H1 (cell line): Measurements from ENCODE around the gene CHDH. TPM values are rescaled to one million over a fixed set of nuclear protein-coding genes. Genes with fewer than 3 reads are reported as not detected.

Experiments
- CTCF ChIA-PET: fragments of 300-600 bp; sonication (Branson Sonifier 250); formaldehyde crosslinking; loops from one replicate; lab custom pipeline; 2021; ENCODE audit not compliant: partially characterized antibody; lab: Charles Lee
- POLR2A ChIA-PET: fragments of 300-600 bp; sonication (Branson Sonifier 250); formaldehyde crosslinking; loops from one replicate; lab custom pipeline; 2021; ENCODE audit warnings: inconsistent platforms; ENCODE audit not compliant: partially characterized antibody; lab: Charles Lee
- DNase-seq, 2 experiments: peaks; one replicate each; pipeline versions ENCODE4 v3.0.0 to v3.0.0-alpha.2; 2010 to 2022; ENCODE audit warnings: low spot score in 2 of 2, low read depth in 1 of 2, mixed read lengths in 1 of 2
- FAIRE-seq: peaks from 2 replicates; lab custom pipeline; 2011; peaks lifted over from hg19 to GRCh38; lab: Jason Lieb, UNC
- H2AFZ ChIP-seq: 2 replicates; pipeline ENCODE4 v1.8.1; 2012; ENCODE audit warnings: low read length, inconsistent platforms
- H2AK5ac ChIP-seq: 2 replicates; pipeline ENCODE4 v1.6.1; 2013; ENCODE audit warnings: low read depth, low read length
- H2BK120ac ChIP-seq: replicated peaks from 2 replicates; pipeline ENCODE3; 2013; ENCODE audit warnings: low read depth, low read length, inconsistent platforms
- H2BK12ac ChIP-seq: 2 replicates; pipeline ENCODE4 v1.6.1; 2013; ENCODE audit warnings: low read depth, low read length
- H2BK15ac ChIP-seq: 2 replicates; pipeline ENCODE4 v1.6.1; 2013; ENCODE audit warnings: low read length
- H2BK20ac ChIP-seq: 2 replicates; pipeline ENCODE4 v1.6.1; 2013; ENCODE audit warnings: low read length
- H2BK5ac ChIP-seq: 2 replicates; pipeline ENCODE4 v1.6.1; 2013; ENCODE audit warnings: low read depth, low read length
- H3K14ac ChIP-seq: 2 replicates; pipeline ENCODE4 v1.6.1; 2013; ENCODE audit warnings: inconsistent platforms; ENCODE audit not compliant: insufficient read length
- H3K18ac ChIP-seq: 2 replicates; pipeline ENCODE4 v1.6.1; 2013; ENCODE audit warnings: low read length; ENCODE audit errors: extremely low read depth
- H3K23ac ChIP-seq: 2 replicates; pipeline ENCODE4 v1.6.1; 2013; ENCODE audit warnings: inconsistent platforms; ENCODE audit not compliant: insufficient read length
- H3K23me2 ChIP-seq: 2 replicates; pipeline ENCODE4 v1.6.1; 2013; ENCODE audit warnings: low read depth, low read length
- H3K27ac ChIP-seq: 2 replicates; pipeline ENCODE4 v1.6.1; 2011; ENCODE audit warnings: low read depth, low read length, inconsistent platforms
- H3K27me3 ChIP-seq, 4 experiments: replicated peaks in 1 of 4; 1 replicate in 1 of 4; 2 replicates in 3 of 4; pipeline versions ENCODE4 v1.6.1 to v1.8.1; 2011 to 2013; ENCODE audit warnings: low read length in 3 of 4, mild to moderate bottlenecking in 3 of 4, inconsistent platforms in 2 of 4, mixed read lengths in 2 of 4, moderate library complexity in 1 of 4; ENCODE audit not compliant: control insufficient read depth in 3 of 4, insufficient read depth in 3 of 4; ENCODE audit errors: extremely low read depth in 1 of 4
- H3K36me3 ChIP-seq, 4 experiments: 2 replicates each; pipeline versions ENCODE4 v1.6.1 to v1.8.1; 2011 to 2013; ENCODE audit warnings: mild to moderate bottlenecking in 4 of 4, low read length in 3 of 4, moderate library complexity in 2 of 4, control low read depth in 1 of 4, inconsistent platforms in 1 of 4; ENCODE audit not compliant: insufficient read depth in 4 of 4, control insufficient read depth in 2 of 4
- H3K4ac ChIP-seq: replicated peaks from 2 replicates; pipeline ENCODE3; 2013; ENCODE audit warnings: low read length, low read depth, mixed read lengths, inconsistent platforms; ENCODE audit not compliant: insufficient read length
- H3K4me1 ChIP-seq, 4 experiments: replicated peaks in 1 of 4; 1 replicate in 1 of 4; 2 replicates in 3 of 4; pipeline versions ENCODE4 v1.6.1 to v1.8.1; 2011 to 2013; ENCODE audit warnings: low read length in 3 of 4, inconsistent platforms in 2 of 4, mixed read lengths in 1 of 4; ENCODE audit not compliant: insufficient read depth in 4 of 4, control insufficient read depth in 3 of 4
- H3K4me2 ChIP-seq, 2 experiments: 2 replicates each; pipeline versions ENCODE4 v1.6.1 to v1.8.1; 2011 to 2013; ENCODE audit warnings: low read depth in 2 of 2, low read length in 2 of 2, control low read depth in 1 of 2, inconsistent platforms in 1 of 2, mild to moderate bottlenecking in 1 of 2; ENCODE audit not compliant: insufficient read depth in 1 of 2
- H3K4me3 ChIP-seq, 4 experiments: fragments of 200-600, 300-600 bp in 1 of 4; sonication (generic), shearing (Covaris generic), sonication (Bioruptor Twin) in 1 of 4; 2 replicates each; pipeline versions ENCODE4 v1.5.1 to v1.8.1; 2011 to 2016; ENCODE audit warnings: low read length in 4 of 4, low read depth in 3 of 4, control low read depth in 2 of 4, inconsistent platforms in 2 of 4, mild to moderate bottlenecking in 2 of 4, mixed read lengths in 1 of 4, moderate library complexity in 1 of 4; ENCODE audit not compliant: insufficient read depth in 2 of 4; ENCODE audit errors: extremely low read depth in 1 of 4
- H3K56ac ChIP-seq: replicated peaks from 2 replicates; pipeline ENCODE3; 2013; ENCODE audit warnings: low read depth, mild to moderate bottlenecking, mixed read lengths, low read length, inconsistent platforms; ENCODE audit not compliant: insufficient read length
- H3K79me1 ChIP-seq: 2 replicates; pipeline ENCODE4 v1.6.1; 2013; ENCODE audit warnings: low read depth, low read length, control low read depth
- H3K79me2 ChIP-seq, 2 experiments: 2 replicates each; pipeline versions ENCODE4 v1.6.1 to v1.8.1; 2012 to 2013; ENCODE audit warnings: low read length in 2 of 2, mild to moderate bottlenecking in 2 of 2, inconsistent platforms in 1 of 2; ENCODE audit not compliant: insufficient read depth in 2 of 2, control insufficient read depth in 1 of 2
- H3K9ac ChIP-seq, 4 experiments: replicated peaks in 1 of 4; 1 replicate in 1 of 4; 2 replicates in 3 of 4; pipeline versions ENCODE4 v1.6.1 to v1.8.1; 2011 to 2013; ENCODE audit warnings: low read depth in 3 of 4, low read length in 3 of 4, control low read depth in 2 of 4, mild to moderate bottlenecking in 2 of 4, moderate library complexity in 2 of 4, inconsistent platforms in 1 of 4; ENCODE audit errors: extremely low read depth in 1 of 4
- H3K9me3 ChIP-seq, 2 experiments: 2 replicates each; pipeline versions ENCODE4 v1.6.1 to v1.8.1; 2012 to 2013; ENCODE audit warnings: mild to moderate bottlenecking in 2 of 2, moderate library complexity in 2 of 2, control low read depth in 1 of 2, inconsistent platforms in 1 of 2, low read depth in 1 of 2, low read length in 1 of 2, mixed read lengths in 1 of 2; ENCODE audit not compliant: insufficient read depth in 2 of 2
- H4K20me1 ChIP-seq, 2 experiments: replicated peaks in 1 of 2; 2 replicates each; pipeline versions ENCODE3 to v1.8.1; 2011 to 2013; ENCODE audit warnings: inconsistent platforms in 2 of 2, low read length in 2 of 2, mild to moderate bottlenecking in 1 of 2; ENCODE audit not compliant: insufficient read depth in 2 of 2, control insufficient read depth in 1 of 2
- H4K5ac ChIP-seq: 2 replicates; pipeline ENCODE4 v1.6.1; 2013; ENCODE audit warnings: low read length, low read depth, mixed read lengths, inconsistent platforms; ENCODE audit not compliant: insufficient read length
- H4K8ac ChIP-seq: 2 replicates; pipeline ENCODE4 v1.8.0; 2013; ENCODE audit warnings: mild to moderate bottlenecking, moderate library complexity, low read length, inconsistent platforms; ENCODE audit not compliant: insufficient read depth; ENCODE audit errors: extremely low read depth
- H4K91ac ChIP-seq: replicated peaks from 2 replicates; pipeline ENCODE3; 2013; ENCODE audit warnings: low read length, mixed read lengths, inconsistent platforms; ENCODE audit not compliant: insufficient read length
- ASH2L ChIP-seq: fragments of 200-600, 300-600 bp; sonication (generic); IDR thresholded peaks from one replicate; pipeline ENCODE4 v1.7.1; 2017; ENCODE audit warnings: low read length
- CREB1 ChIP-seq: IDR thresholded peaks from 2 replicates; pipeline ENCODE4 v1.6.1; 2012; ENCODE audit warnings: inconsistent platforms
- CTCF ChIP-seq, 3 experiments: IDR thresholded peaks; 1 replicate in 2 of 3; 2 replicates in 1 of 3; pipeline versions ENCODE4 v1.5.1 to v1.6.1; 2011; ENCODE audit warnings: low read length in 3 of 3, mild to moderate bottlenecking in 3 of 3, inconsistent platforms in 2 of 3, low read depth in 1 of 3, moderate library complexity in 1 of 3; ENCODE audit not compliant: insufficient read depth in 1 of 3; ENCODE audit errors: control extremely low read depth in 1 of 3
- E2F6 ChIP-seq: IDR thresholded peaks from 2 replicates; pipeline ENCODE4 v1.6.1; 2012; ENCODE audit warnings: inconsistent platforms
- NRF1 ChIP-seq: IDR thresholded peaks from 2 replicates; pipeline ENCODE4 v1.6.1; 2011; ENCODE audit warnings: mild to moderate bottlenecking, low read depth, low read length, improper control_type of control experiment
- SAP30 ChIP-seq: fragments of 300-600 bp; sonication (generic); IDR thresholded peaks from 2 replicates; pipeline ENCODE4 v1.7.1; 2012; ENCODE audit warnings: low read length, moderate library complexity, mild to moderate bottlenecking, inconsistent platforms; ENCODE audit not compliant: insufficient read depth, insufficient replicate concordance
- SRF ChIP-seq: IDR thresholded peaks from 2 replicates; pipeline ENCODE4 v1.6.1; 2011; ENCODE audit warnings: mild to moderate bottlenecking, low read depth, low read length, moderate library complexity
- TAF7 ChIP-seq: optimal IDR thresholded peaks from 2 replicates; pipeline ENCODE3; 2011; ENCODE audit warnings: low read depth, mild to moderate bottlenecking, inconsistent platforms, low read length, moderate library complexity, borderline replicate concordance
- USF2 ChIP-seq: IDR thresholded peaks from 2 replicates; pipeline ENCODE4 v1.6.1; 2011; ENCODE audit warnings: low read length, improper control_type of control experiment
- WGBS, 2 experiments: shearing (Covaris generic) in 1 of 2; methylation state at CpG; one replicate each; pipeline versions ENCODE4 v1.1.6 to v1.1.7; 2013 to 2015; ENCODE audit warnings: low lambda C conversion rate in 2 of 2, mixed read lengths in 2 of 2, inconsistent platforms in 1 of 2, low coverage in 1 of 2, missing lambda C conversion rate in 1 of 2; ENCODE audit not compliant: insufficient replicate concordance in 2 of 2, insufficient coverage in 1 of 2, insufficient read length in 1 of 2; ENCODE audit errors: extremely low coverage in 1 of 2, missing lambda C conversion rate in 1 of 2; 5-methylcytosine and 5-hydroxymethylcytosine counted together
- polyA plus RNA-seq, 7 experiments: library from polyadenylated mRNA; depleted of rRNA in 3 of 7; stranded (reverse) in 5 of 7; unstranded in 2 of 7; fragments of >200 nt in 5 of 7; fragments of 200-250 nt in 2 of 7; gene quantifications; 1 replicate in 5 of 7; 2 replicates in 1 of 7; 4 replicates in 1 of 7; pipeline versions ENCODE4 v1.2.1 to v1.2.3, GENCODE V29; 2011 to 2013; ENCODE audit warnings: missing spikeins in 2 of 7, mixed read lengths in 2 of 7
- total RNA-seq: library from RNA; stranded (reverse); fragmentation: NEBNext Ultra II Directional; extraction: Animal tissue kit (Norgen Biotek cat#: 25700); gene quantifications from 2 replicates; pipeline ENCODE4 v1.2.1, GENCODE V29; 2021

The CHDH gene
- total and polyA plus RNA-seq, 2 of the 8 experiments (the other 6 are each of a cell fraction or from before 2014, with no cell fraction given), result 4.9 to 10.3 TPM

GRCh38 chr3:53829605-53830004 lies 16.6 kb downstream of the CHDH start:
- no peaks in the 10 kb centered on the region; a peak in 1 of 8 replicates for H3K36me3 ChIP-seq
- H3K56ac ChIP-seq, result no peak overlapping the region
- no peak overlapping the region for H3K27ac ChIP-seq
- H4K20me1 ChIP-seq, result no peaks in the 10 kb centered on the region
- no peaks in the 10 kb centered on the region for H3K79me1 ChIP-seq
- H3K9me3 ChIP-seq, result no peaks in the 10 kb centered on the region
- DNase-seq (no peak), FAIRE-seq (no peak)
- no peak overlapping the region for H2AFZ ChIP-seq
- no peak overlapping the region for H4K8ac ChIP-seq
- TF ChIP-seq CREB1, result no peak
- TF ChIP-seq CTCF (IDR thresholded peaks at IDR 0.05; ENCODE audit: control extremely low read depth in 1 of 3, insufficient read depth in 1 of 3, low read depth in 1 of 3, low read length in 3 of 3), result no peak
- no peak for TF ChIP-seq USF2
- TF ChIP-seq ASH2L, result no peak
- no peak for TF ChIP-seq TAF7
- TF ChIP-seq SRF, result no peak
- no peak for TF ChIP-seq SAP30
- TF ChIP-seq E2F6, result no peak
- TF ChIP-seq NRF1, result no peak
- no peak overlapping the region for H3K23ac ChIP-seq
- H3K4ac ChIP-seq, result no peak overlapping the region
- H2BK20ac ChIP-seq, result no peak overlapping the region
- no peak overlapping the region for H2BK12ac ChIP-seq
- H2BK5ac ChIP-seq, result no peak overlapping the region
- no peaks in the 10 kb centered on the region; the same call in 1 of the 2 replicates for H3K23me2 ChIP-seq
- H3K14ac ChIP-seq, result no peak overlapping the region
- no peak overlapping the region; a peak in 1 of 4 replicates for H3K4me2 ChIP-seq
- H3K4me3 ChIP-seq, result no peak overlapping the region
- H4K5ac ChIP-seq, result no peak overlapping the region
- H3K18ac ChIP-seq, result no peak overlapping the region
- no peak overlapping the region for H2BK15ac ChIP-seq
- H3K9ac ChIP-seq, result no peak overlapping the region
- ChIA-PET CTCF (interaction anchor here (0.6 to 1.4 kb wide), 2 partner anchors 26 to 232 kb away, joined by 3 read pairs; no protein-coding TSS in a partner anchor), POLR2A (interaction anchor here (1.5 kb wide), 1 partner anchor 125 kb away, joined by 3 read pairs; no protein-coding TSS in a partner anchor)
- no peaks in the 10 kb centered on the region for H3K27me3 ChIP-seq
- WGBS, 2 experiments, result 66% methylated on average over 2 of the region's 2 CpGs; no CpG with 5 or more reads in 1 of the 2 experiments
- no peaks in the 10 kb centered on the region for H3K4me1 ChIP-seq
- H2AK5ac ChIP-seq, result no peak overlapping the region
- H4K91ac ChIP-seq, result no peak overlapping the region
- no peak overlapping the region for H2BK120ac ChIP-seq
- no peaks in the 10 kb centered on the region for H3K79me2 ChIP-seq
